ENCODE results near the gene NFIC.
"Not testable (repeated sequence)": the region's sequence is repeated elsewhere in the genome, so short reads cannot be mapped to it uniquely, and the experiment has no call there.

Gene NFIC

DNA sequence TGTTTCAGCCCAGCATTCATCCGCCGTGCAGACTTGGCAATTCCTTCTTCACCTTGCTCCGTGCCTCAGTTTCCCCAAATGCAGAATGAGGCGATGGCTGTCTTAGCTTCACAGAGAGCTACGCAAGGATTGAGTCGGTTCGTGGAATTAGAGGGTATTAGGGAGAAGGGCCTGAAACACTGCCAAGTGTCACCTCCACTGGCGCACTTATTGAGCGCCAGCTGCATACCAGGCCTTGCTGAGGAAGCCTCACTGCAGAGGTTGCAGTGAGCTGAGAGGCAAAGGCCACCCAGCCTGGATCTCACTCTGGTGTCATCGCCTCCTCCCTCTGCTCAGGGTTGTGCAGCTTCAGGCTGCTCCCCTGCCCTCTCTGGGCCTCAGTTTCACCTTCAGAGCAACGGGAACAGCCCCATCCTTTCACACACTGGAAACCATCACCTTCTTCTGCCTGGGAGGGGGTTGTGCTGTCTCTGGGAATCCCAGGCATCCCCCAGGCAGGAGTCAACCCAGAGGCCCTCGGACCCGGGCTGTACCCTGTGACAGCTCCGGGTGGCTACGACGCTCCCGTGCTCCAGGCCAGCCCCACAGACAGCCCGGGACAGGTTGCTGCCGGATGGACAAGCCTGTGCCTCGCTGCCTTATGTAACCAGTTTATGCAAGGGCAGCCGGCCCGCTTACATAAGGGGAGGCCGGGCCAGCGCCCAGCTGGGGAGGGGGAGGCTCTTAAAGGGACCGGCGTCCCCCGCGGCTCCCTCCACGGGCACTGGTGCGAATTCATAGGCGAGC, 31.9 kb downstream of the NFIC start:
- H3K4me3 ChIP-seq (replicated peaks; ENCODE audit: low read depth, low read length) = no peak overlapping the region
- H3K36me3 ChIP-seq (ENCODE audit: control insufficient read depth, insufficient read depth, low read length) = no peaks in the 10 kb centered on the region; the same call in none of the 2 replicates
- DNase-seq (ENCODE audit: extremely low read depth, insufficient read length) = no peak
- H3K27me3 ChIP-seq (replicated peaks; ENCODE audit: control insufficient read depth, insufficient read depth, low read length) = no peaks in the 10 kb centered on the region
- no peak for TF ChIP-seq CTCF (IDR thresholded peaks at IDR 0.05; ENCODE audit: insufficient read depth, low read length, poor library complexity, severe bottlenecking)

- no peak for DNase-seq (ENCODE audit: extremely low read depth, insufficient read length)
- Histone ChIP-seq H3K27me3 (replicated peaks; ENCODE audit: control insufficient read depth, insufficient read depth, low read length) (no peaks in the 10 kb centered on the region), H3K36me3 (ENCODE audit: control insufficient read depth, insufficient read depth, low read length) (no peaks in the 10 kb centered on the region; the same call in none of the 2 replicates), H3K4me3 (replicated peaks; ENCODE audit: low read depth, low read length) (no peak overlapping the region)
- no peak for TF ChIP-seq CTCF (IDR thresholded peaks at IDR 0.05; ENCODE audit: insufficient read depth, low read length, poor library complexity, severe bottlenecking)
Measured at GRCh38 chr19:3398900-3399278, 32.5 kb downstream of the NFIC start.

- not testable (repeated sequence) for DNase-seq (ENCODE audit: extremely low read depth, insufficient read length); H3K36me3 ChIP-seq (ENCODE audit: control insufficient read depth, insufficient read depth, low read length); H3K27me3 ChIP-seq (replicated peaks; ENCODE audit: control insufficient read depth, insufficient read depth, low read length); H3K4me3 ChIP-seq (replicated peaks; ENCODE audit: low read depth, low read length)
Measured at GRCh38 chr19:3399311-3399710, 32.9 kb downstream of the NFIC start.

GRCh38 chr19:3401004-3401768, 34.8 kb downstream of the NFIC start:
- Histone ChIP-seq H3K36me3 (ENCODE audit: control insufficient read depth, insufficient read depth, low read length) (no peaks in the 10 kb centered on the region; the same call in 1 of the 2 replicates), H3K27me3 (replicated peaks; ENCODE audit: control insufficient read depth, insufficient read depth, low read length) (no peaks in the 10 kb centered on the region), H3K4me3 (replicated peaks; ENCODE audit: low read depth, low read length) (no peak overlapping the region)
- DNase-seq (ENCODE audit: extremely low read depth, insufficient read length) = no peak
- TF ChIP-seq CTCF (IDR thresholded peaks at IDR 0.05; ENCODE audit: insufficient read depth, low read length, poor library complexity, severe bottlenecking) = no peak

DNA sequence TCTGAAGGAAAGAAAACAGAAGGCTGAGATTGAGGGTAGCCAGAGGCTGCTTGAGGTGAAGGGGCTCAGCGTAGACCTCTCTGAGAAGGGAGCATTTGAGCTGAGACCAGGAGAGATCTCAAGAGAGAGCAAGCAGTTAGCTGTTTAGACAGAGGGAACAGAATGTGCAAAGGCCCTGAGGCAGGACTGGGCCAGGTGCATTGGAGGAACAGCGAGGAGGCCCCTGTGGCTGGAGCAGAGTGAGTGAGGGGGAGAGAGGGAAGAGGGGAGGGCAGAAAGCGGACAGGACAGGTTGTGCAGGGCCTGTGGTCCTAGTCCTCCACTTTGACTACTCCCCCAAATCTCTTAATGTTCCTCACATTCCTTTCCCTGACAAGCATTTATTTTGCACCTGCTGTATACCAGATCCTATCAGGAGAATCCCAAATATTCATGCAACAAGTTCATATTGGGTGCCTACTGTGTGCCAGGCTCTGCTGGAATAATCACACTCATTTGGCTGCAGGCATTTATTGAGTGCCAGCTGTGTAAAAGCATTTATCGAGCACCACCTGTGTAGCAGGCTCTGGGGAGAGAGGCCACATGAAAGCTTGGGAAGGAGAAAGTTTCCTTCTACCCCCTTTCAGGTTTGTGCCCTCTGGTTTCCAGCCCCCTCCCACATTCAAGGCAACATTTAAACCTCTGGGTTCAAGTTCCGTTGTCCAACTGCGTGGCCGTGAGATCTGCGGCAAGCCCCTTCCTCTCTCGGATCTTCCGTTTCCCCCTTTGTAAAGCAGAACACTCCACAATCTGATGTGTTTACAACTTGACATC, 36.5 kb downstream of the NFIC start:
- DNase-seq (ENCODE audit: extremely low read depth, insufficient read length) = no peak
- no peaks in the 10 kb centered on the region; the same call in 1 of the 2 replicates for H3K36me3 ChIP-seq (ENCODE audit: control insufficient read depth, insufficient read depth, low read length)
- no peak for TF ChIP-seq CTCF (IDR thresholded peaks at IDR 0.05; ENCODE audit: insufficient read depth, low read length, poor library complexity, severe bottlenecking)
- H3K4me3 ChIP-seq (replicated peaks; ENCODE audit: low read depth, low read length) = no peak overlapping the region
- H3K27me3 ChIP-seq (replicated peaks; ENCODE audit: control insufficient read depth, insufficient read depth, low read length) = no peaks in the 10 kb centered on the region
